H4 (cell line): Measurements from ENCODE around the gene SMYD3. TPM values are rescaled to one million over a fixed set of nuclear protein-coding genes. Genes with fewer than 3 reads are reported as not detected.

Experiments
- DNase-seq: peaks from one replicate; pipeline ENCODE4 v3.0.0-alpha.2; 2015; ENCODE audit warnings: low spot score
- total RNA-seq: library from RNA; depleted of rRNA; stranded (reverse); fragments of >200 nt; shearing (Covaris generic); gene quantifications from 2 replicates; pipeline ENCODE4 v1.2.3, GENCODE V29; 2014

Gene SMYD3
- total RNA-seq, 1 experiment from 2014 or later, result 47.4 TPM

DNA sequence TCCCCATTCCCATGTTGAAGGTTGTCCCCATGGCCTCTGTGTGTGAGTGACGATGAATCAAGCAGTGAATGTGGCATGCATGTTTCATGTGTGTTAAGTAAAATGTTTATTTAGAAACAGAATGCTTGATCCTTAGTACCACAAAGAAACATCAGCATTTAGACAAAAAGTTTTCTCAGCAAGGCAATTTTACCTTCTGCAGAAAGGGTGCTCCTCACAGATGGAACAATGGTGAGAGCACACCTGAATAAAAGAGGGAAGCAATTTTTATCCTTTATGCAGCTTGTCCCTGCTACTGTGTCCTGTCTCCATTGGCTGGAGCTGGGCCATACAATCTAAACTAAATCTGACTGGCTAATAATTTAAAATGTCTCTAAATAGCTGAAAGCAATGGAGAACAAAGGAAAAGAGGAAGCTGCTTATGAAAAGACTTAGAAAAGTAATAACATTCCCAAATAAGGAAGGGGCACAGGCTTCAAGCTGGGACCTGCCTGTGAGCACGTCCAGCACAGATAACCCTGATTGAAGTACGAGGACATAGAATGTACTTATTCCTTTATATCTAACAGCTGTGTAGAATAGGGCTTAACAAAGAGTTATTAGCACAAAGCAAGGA, 8.4 kb upstream of the SMYD3 start:
- DNase-seq, result no peak

- DNase-seq, result no peak
Observed at GRCh38 chr1:246513619-246514343, 6.7 kb upstream of the SMYD3 start.

DNA sequence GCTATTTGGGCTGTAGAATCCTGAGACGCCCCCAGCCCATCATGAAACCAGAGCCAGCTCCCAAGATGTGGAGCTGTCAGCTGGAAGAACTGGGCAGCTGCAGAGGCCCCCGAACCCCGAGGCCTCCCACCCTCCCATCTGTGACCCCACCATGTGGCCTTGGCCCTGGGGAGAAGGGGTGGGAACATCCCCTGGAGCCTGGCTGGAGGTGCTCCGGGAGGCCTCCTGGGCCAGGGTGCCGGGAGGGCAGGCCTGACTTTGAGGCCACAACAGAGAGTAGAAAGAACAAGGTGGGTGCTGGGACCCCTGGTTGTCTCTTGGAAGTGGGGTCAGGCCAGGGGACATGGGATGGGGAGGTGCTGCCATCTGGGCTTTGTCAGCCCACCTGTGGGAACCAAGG, 6.0 kb upstream of the SMYD3 start:
- no peak for DNase-seq

GRCh38 chr1:246512635-246513034, 5.6 kb upstream of the SMYD3 start:
- no peak for DNase-seq

DNA sequence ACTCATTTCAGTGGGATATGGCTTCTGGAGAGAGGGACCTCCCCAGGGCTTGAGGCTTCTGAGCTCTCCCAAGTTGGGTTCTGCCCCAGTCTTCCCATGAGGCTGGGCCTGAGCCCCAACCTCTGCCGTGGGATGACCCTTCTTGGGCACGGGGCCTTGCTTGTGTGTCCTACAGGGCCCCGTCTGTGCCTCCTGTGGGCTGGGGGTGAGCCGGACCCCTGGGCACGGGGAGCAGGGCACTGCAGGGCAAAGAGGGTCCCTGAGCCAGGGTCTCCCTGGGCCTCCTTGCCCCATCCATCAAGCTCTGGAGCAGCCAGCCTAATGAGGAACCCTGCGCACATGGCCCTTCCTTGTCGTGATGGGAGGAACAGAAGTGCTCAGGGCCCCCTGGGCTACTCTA, 5.2 kb upstream of the SMYD3 start:
- no peak for DNase-seq

DNA sequence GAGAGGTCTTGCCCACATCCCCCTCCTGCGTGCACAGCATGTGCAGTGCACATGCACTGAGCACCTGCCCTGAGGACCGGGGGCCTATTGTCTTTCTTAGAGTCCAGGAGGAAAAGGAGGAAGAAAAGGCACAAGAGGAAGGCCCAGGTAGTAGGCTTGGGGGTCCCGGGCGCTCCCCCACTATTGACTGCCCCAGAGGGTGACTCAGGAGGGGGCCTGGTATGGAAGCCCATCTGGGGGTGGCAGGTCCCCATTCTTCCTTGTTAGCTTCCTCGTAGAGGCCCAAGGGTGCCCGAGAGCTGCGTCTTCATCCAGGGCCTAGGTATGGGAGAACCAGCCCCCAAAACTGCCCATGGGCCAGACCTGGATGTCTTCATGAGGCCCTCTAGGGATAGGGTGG, 4.1 kb upstream of the SMYD3 start:
- no peak for DNase-seq

- DNase-seq, result no peak
Observed at GRCh38 chr1:246510147-246511030, 3.3 kb upstream of the SMYD3 start.

GRCh38 chr1:246508897-246509688, 2.0 kb upstream of the SMYD3 start:
- DNase-seq, result no peak

DNA sequence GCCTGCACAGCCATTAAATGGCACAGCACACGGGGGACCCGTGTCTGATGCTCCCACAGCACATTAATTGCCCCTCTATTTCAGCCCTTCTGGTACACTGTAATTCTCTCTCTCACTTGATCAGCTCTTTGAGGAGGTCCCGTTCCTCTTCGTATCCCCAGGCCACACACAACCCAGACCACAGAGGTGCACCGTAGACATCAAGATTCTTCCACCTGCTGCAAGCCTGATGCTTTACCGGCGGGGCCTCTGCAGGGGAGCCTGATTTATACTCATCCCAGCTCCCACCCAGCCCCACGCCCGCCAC, 759 bp downstream of the SMYD3 start:
- no peak for DNase-seq

DNA sequence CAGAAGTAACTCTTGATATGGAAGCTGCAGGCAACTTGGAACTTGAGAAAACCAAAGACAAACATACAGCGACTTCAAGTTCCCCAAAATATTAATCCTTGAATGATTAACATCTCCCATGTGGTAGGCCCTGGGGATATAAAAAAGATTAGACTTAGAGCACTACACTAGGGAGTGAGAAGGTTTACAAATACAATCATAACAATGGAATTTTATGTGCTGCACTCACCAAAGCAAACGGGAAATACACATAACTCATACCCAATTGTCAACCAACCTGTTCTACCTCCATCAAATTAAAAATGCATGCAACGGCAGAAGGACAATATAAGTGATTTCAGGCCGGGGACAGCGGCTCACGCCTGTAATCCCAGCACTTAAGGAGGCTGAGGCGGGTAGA, 3.7 kb downstream of the SMYD3 start:
- no peak for DNase-seq

- DNase-seq, result peak; percentile 55
Observed at GRCh38 chr1:246497331-246497915, 9.7 kb downstream of the SMYD3 start.

GRCh38 chr1:246492611-246493245, 14.4 kb downstream of the SMYD3 start:
- peak; percentile 70 for DNase-seq

DNA sequence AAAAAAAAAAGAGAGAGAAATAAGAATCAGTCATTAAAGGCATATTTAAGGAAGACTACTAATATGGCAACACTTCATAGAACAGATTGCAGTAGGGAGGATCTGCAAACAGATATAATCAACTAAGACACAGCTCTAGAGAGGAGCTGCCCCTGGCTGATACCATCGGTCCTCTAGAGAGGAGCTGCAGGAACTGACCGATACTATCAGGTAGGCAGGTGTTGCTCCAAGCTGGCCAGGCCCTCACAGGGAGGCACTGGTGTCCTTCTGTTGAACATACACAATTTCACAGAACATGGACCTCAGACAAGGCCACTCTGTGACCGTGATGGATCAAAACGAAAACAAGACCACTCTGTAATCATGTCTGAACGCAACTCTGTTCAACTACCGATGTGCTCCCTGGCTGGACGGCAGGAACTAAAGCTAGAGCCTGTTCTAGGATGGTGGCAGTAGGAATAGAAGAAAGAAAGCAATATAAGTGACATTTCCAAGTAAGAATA, 15.5 kb downstream of the SMYD3 start:
- DNase-seq, result no peak

DNA sequence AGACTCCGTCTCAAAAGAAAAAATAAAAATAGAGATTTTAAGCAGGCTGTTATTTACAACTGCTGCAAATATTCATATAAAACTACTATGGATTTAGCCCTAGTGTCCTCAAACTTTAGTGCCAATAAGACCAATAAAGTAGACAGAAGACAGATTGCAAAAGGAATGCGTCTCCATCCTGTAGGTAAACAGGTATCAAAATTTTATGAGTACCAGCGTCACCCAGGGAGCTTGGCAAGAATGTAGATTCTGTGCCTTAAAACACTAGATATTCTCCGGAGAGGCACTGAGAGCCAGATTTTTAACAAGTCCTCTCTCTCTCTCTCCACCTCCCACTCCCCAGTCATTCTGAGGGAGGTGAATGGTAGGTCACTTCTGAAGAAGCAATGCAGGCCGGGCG, 18.4 kb downstream of the SMYD3 start:
- DNase-seq, result no peak

- DNase-seq, result no peak
Observed at GRCh38 chr1:246483569-246483933, 23.5 kb downstream of the SMYD3 start.

- no peak for DNase-seq
Observed at GRCh38 chr1:246482805-246483568, 24.1 kb downstream of the SMYD3 start.

- DNase-seq, result no peak
Observed at GRCh38 chr1:246479061-246479460, 28.0 kb downstream of the SMYD3 start.

DNA sequence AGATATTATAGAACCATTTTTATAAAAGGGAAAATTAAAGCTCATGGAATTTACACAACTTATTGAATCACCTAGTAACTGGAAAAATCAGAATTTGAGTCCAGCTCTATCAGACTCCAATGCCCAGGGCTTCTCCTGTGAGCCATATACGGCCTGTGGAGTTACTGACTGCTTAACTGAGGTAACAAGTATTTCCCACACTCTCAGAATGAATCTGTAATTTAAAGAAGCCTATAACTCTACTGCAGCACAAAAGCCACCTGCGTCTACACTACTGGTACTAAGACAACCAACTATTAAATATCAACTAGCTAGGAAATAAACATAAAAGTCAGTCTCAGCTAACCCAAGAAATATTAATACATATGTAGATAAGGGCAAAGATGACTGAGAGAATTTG, 29.4 kb downstream of the SMYD3 start:
- DNase-seq, result no peak

- DNase-seq, result no peak
Observed at GRCh38 chr1:246476771-246477170, 30.3 kb downstream of the SMYD3 start.

- no peak for DNase-seq
Observed at GRCh38 chr1:246471688-246472087, 35.4 kb downstream of the SMYD3 start.
